Esophagus muscularis mucosa (tissue), 4 donors: ENCODE measurements around the gene ARL17B. TPM values are rescaled to one million over a fixed set of nuclear protein-coding genes. Genes with fewer than 3 reads are reported as not detected.
"Not testable (repeated sequence)": the region's sequence is repeated elsewhere in the genome, so short reads cannot be mapped to it uniquely, and the experiment has no call there.

Experiments used
- DNase-seq: peaks from one replicate; pipeline ENCODE4 v3.0.0-alpha.2; 2017; ENCODE audit errors: extremely low spot score
- H3K27ac ChIP-seq, 4 donors: fragments of 200-600 bp; sonication (generic); replicated peaks in 1 of 4; 1 replicate in 3 of 4; 2 replicates in 1 of 4; pipeline ENCODE4 v1.5.1; 2016 to 2019; ENCODE audit warnings: mild to moderate bottlenecking in 1 of 4
- H3K27me3 ChIP-seq, 4 donors: fragments of 200-600 bp; sonication (generic); one replicate each; pipeline versions ENCODE4 v1.5.1 to v1.6.0; 2016 to 2019
- H3K36me3 ChIP-seq, 4 donors: fragments of 200-600 bp; sonication (generic); one replicate each; pipeline ENCODE4 v1.5.1; 2016 to 2019
- H3K4me1 ChIP-seq, 4 donors: fragments of 200-600 bp; sonication (generic); one replicate each; pipeline ENCODE4 v1.5.1; 2016 to 2019
- H3K4me3 ChIP-seq, 4 donors: fragments of 200-600 bp; sonication (generic); 1 replicate in 2 of 4; 2 replicates in 2 of 4; pipeline ENCODE4 v1.5.1; 2016 to 2019; ENCODE audit warnings: mild to moderate bottlenecking in 4 of 4, moderate library complexity in 1 of 4
- H3K9me3 ChIP-seq, 4 donors: fragments of 200-600 bp; sonication (generic); 1 replicate in 3 of 4; 2 replicates in 1 of 4; pipeline ENCODE4 v1.5.1; 2016 to 2019
- WGBS: methylation state at CpG from one replicate; pipeline ENCODE4 v1.1.5; 2018; 5-methylcytosine and 5-hydroxymethylcytosine counted together
- intact Hi-C: fragments of 100-400 bp; cut with DNase I; formaldehyde crosslinking; loops from one replicate; pipeline ENCODE4 v1.15.1; 2023
- total RNA-seq, 4 donors: library from RNA; depleted of rRNA; stranded (reverse); fragments of >200 nt; gene quantifications; one replicate each; pipeline versions ENCODE4 v1.1.0 to v1.2.1, GENCODE V29; 2016
- TF ChIP-seq, protein P1 (sequence below), 3 experiments: fragments of 200-600 bp in 2 of 3; fragments of 450-650 bp in 1 of 3; sonication (generic) in 2 of 3; IDR thresholded peaks; one replicate each; pipeline ENCODE4 v1.5.1; 2017 to 2019; ENCODE audit warnings: antibody characterized with exemption in 3 of 3, mild to moderate bottlenecking in 2 of 3, moderate library complexity in 1 of 3

Gene ARL17B
- total RNA-seq, 4 donors from 2014 or later = 6.9 to 19.4 (median 15.4) TPM

DNA sequence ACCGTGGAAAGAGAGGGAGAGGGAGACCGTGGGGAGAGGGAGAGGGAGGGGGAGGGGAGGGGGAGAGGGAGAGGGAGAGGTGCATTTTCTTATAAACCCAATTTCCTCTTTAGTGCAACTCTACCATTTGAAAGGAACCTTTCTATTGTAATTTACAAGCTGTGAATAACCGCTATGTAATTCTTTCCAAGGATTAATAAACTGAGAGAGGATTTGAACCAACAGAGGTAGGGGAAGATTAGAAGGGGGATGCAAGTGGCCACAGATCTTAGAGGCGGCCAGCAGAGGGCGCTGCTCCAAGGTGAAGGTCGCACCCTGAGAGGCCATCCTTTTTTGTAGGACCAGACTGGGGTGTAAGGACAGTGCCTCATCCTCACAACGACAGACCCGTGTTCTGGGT is 107.8 kb downstream of the ARL17B start:
- not testable (repeated sequence) for DNase-seq

DNA sequence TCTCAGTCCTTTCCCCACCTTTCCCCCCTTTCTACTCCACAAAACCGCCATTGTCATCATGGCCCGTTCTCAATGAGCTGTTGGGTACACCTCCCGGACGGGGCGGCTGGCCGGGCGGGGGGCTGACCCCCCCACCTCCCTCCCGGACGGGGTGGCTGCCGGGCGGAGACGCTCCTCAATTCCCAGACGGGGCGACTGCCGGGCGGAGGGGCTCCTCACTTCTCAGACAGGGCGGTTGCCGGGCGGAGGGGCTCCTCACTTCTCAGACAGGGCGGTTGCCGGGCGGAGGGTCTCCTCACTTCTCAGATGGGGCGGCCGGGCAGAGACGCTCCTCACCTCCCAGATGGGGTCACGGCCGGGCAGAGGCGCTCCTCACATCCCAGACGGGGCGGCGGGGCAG is 108.8 kb downstream of the ARL17B start:
- H3K27ac ChIP-seq, intact Hi-C loops, DNase-seq, H3K27me3 ChIP-seq, H3K4me1 ChIP-seq, H3K36me3 ChIP-seq, H3K4me3 ChIP-seq, H3K9me3 ChIP-seq: not testable (repeated sequence)
- 91% methylated on average over 11 of the region's 31 CpGs for WGBS

More for the DNA sequence above, 107.8 kb downstream of the ARL17B start:
- H3K27ac ChIP-seq, H3K4me3 ChIP-seq, H3K36me3 ChIP-seq, intact Hi-C loops, H3K9me3 ChIP-seq, H3K27me3 ChIP-seq, H3K4me1 ChIP-seq: not testable (repeated sequence)
- TF ChIP-seq, protein P1, sequence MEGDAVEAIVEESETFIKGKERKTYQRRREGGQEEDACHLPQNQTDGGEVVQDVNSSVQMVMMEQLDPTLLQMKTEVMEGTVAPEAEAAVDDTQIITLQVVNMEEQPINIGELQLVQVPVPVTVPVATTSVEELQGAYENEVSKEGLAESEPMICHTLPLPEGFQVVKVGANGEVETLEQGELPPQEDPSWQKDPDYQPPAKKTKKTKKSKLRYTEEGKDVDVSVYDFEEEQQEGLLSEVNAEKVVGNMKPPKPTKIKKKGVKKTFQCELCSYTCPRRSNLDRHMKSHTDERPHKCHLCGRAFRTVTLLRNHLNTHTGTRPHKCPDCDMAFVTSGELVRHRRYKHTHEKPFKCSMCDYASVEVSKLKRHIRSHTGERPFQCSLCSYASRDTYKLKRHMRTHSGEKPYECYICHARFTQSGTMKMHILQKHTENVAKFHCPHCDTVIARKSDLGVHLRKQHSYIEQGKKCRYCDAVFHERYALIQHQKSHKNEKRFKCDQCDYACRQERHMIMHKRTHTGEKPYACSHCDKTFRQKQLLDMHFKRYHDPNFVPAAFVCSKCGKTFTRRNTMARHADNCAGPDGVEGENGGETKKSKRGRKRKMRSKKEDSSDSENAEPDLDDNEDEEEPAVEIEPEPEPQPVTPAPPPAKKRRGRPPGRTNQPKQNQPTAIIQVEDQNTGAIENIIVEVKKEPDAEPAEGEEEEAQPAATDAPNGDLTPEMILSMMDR (IDR thresholded peaks at IDR 0.05) = peak; percentile 47 to 60 (median 52)
- 31% methylated on average over 6 of the region's 8 CpGs for WGBS

DNA sequence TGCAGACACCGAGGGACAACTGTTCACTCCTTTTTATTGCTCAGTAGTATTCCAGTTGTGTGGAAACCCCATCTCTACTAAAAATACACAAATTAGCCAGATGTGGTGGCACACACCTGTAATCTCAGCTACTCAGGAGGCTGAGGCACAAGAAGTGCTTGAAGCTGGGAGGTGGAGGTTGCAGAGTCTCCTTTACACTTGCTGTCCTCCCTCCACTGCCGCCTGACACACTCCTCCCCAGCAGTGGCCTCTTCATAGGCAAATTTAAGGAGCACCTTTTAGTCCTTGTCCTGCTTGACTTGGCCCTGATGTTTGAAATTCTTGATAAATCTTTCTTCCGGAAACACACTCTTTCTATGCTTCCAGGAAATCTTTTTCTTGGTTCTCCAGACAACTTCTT is 112.4 kb downstream of the ARL17B start:
- H3K4me3 ChIP-seq, H3K4me1 ChIP-seq, H3K9me3 ChIP-seq, H3K27me3 ChIP-seq, intact Hi-C loops, DNase-seq, H3K36me3 ChIP-seq, H3K27ac ChIP-seq: not testable (repeated sequence)
- 92% methylated on average over 3 of the region's 3 CpGs for WGBS

DNA sequence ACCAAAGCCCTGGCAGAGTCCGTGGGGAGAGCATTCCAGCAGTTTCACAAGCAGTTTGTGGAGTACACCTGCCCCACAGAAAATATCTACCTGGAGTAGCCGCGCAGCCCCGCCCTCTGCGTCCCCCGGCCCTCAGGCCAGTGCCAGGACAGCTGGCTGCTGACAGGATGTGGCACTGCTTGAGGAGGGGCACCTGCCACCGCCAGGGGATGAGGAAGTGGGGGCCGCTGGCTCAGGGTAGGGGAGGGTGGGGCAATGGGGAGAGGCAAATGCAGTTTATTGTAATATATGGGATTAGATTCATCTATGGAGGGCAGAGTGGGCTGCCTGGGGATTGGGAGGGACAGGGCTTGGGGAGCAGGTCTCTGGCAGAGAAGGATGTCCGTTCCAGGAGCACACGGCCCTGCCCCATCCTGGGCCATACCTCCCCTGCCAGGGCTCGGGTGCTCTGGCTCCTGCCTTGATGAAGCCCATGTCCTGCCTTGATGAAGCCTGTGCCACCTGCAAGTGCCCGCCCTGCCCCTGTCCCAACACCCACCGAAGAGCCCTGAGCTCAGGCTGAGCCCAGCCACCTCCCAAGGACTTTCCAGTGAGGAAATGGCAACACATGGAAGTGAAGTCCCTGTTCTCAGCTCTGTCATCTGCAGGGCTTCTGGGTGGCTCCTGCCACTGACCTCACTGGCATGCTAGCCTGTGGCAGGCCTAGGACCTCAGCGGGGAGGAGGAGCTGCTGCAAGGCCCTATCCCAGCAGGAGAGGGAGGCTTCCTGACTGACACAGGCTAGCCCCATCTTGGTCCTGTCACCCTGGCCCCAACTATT is 116.4 kb downstream of the ARL17B start:
- intact Hi-C loops, H3K9me3 ChIP-seq, H3K27me3 ChIP-seq, DNase-seq, H3K4me1 ChIP-seq, H3K4me3 ChIP-seq, H3K27ac ChIP-seq, H3K36me3 ChIP-seq: not testable (repeated sequence)
- 81% methylated on average over 2 of the region's 14 CpGs for WGBS

DNA sequence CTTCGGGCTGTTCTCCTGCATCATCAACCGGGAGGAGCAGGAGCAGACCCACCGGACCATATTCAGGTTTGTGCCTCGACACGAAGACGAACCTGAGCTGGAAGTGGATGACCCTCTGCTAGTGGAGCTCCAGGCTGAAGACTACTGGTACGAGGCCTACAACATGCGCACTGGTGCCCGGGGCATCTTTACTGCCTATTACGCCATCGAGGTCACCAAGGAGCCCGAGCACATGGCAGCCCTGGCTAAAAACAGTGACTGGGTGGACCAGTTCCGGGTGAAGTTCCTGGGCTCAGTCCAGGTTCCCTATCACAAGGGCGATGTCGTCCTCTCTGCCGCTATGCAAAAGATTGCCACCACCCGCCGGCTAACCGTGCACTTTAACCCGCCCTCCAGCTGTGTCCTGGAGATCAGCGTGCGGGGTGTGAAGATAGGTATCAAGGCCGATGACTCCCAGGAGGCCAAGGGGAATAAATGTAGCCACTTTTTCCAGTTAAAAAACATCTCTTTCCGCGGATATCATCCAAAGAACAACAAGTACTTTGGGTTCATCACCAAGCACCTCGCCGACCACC is 117.1 kb downstream of the ARL17B start:
- H3K9me3 ChIP-seq, DNase-seq, intact Hi-C loops, H3K27me3 ChIP-seq, H3K27ac ChIP-seq, H3K4me1 ChIP-seq, H3K4me3 ChIP-seq, H3K36me3 ChIP-seq: not testable (repeated sequence)
- 95% methylated on average over 4 of the region's 27 CpGs for WGBS

DNA sequence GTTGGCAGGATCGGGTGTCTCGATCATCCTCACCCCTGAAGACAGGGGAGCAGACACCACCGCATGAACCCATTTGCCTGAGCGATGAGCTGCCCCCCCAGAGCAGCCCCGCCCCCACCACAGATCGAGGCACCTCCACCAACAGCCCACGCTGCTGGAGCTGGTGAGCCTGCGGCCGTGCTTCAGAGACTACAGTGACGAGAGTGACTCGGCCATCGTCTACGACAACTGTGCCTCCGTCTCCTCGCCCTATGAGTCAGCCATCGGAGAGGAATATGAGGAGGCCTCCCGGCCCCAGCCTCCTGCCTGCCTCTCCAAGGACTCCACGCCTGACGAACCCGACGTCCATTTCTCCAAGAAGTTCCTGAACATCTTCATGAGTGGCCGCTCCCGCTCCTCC is 117.6 kb downstream of the ARL17B start:
- H3K9me3 ChIP-seq, H3K4me3 ChIP-seq, H3K4me1 ChIP-seq, H3K27ac ChIP-seq, DNase-seq, H3K36me3 ChIP-seq, intact Hi-C loops, H3K27me3 ChIP-seq: not testable (repeated sequence)
- WGBS = no CpG with 5 or more reads among the region's 23 CpGs

DNA sequence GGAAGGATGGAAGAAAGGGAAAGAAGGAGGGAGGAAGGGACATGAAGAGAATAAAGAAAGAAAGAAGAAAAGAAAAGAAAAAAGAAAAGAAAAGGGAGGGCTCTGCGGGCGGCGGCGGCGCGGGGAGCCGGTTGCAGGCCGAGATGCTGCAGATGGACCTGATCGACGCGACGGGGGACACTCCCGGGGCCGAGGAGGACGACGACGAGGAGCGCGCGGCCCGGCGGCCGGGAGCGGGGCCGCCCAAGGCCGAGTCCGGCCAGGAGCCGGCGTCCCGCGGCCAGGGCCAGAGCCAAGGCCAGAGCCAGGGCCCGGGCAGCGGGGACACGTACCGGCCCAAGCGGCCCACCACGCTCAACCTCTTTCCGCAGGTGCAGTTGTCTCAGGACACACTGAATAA is 118.1 kb downstream of the ARL17B start:
- H3K9me3 ChIP-seq, H3K27ac ChIP-seq, intact Hi-C loops, H3K4me1 ChIP-seq, H3K27me3 ChIP-seq, DNase-seq, H3K36me3 ChIP-seq: not testable (repeated sequence)
- H3K4me3 ChIP-seq = peak overlapping the region in 3 of 4 donors; percentile 27 to 34 (median 33)
- WGBS = 39% methylated on average over 19 of the region's 38 CpGs

DNA sequence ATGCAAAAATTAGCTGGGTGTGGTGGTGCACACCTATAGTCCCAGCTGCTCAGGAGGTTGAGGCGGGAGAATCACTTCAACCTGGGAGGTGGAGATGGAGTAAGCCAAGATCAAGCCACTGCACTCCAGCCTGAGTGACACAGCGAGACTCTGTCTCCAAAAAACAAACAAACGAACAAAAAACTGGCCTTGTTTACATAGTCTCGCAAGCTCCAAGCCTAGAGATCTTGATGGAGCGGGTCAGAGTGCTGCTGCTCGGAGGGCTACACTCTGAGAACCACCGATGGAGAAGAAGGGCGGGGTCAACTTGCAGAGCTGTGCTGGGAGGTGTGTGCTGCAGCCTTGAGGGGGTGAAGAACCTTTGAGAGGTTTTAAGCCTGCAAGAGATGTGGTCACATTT is 130.2 kb downstream of the ARL17B start:
- 82% methylated on average over 8 of the region's 8 CpGs for WGBS
- H3K9me3 ChIP-seq, H3K27me3 ChIP-seq, H3K36me3 ChIP-seq, H3K27ac ChIP-seq, H3K4me3 ChIP-seq, DNase-seq, H3K4me1 ChIP-seq, intact Hi-C loops: not testable (repeated sequence)
